Esophagus (tissue), 2 donors: ENCODE measurements around the gene CHMP1B. TPM values are rescaled to one million over a fixed set of nuclear protein-coding genes. Genes with fewer than 3 reads are reported as not detected.

ENCODE experiments used
- H3K27ac ChIP-seq, 2 donors: one replicate each; pipeline ENCODE4 v1.5.1; 2013; ENCODE audit warnings: low read depth in 2 of 2, mild to moderate bottlenecking in 2 of 2, inconsistent platforms in 1 of 2, low read length in 1 of 2, moderate library complexity in 1 of 2
- H3K27me3 ChIP-seq, 2 donors: one replicate each; pipeline ENCODE4 v1.6.1; 2013; ENCODE audit warnings: low read length in 2 of 2, control low read depth in 1 of 2, mild to moderate bottlenecking in 1 of 2; ENCODE audit not compliant: insufficient read depth in 2 of 2, control insufficient read depth in 1 of 2
- H3K36me3 ChIP-seq, 2 donors: one replicate each; pipeline ENCODE4 v1.6.1; 2013; ENCODE audit warnings: low read length in 1 of 2; ENCODE audit not compliant: control insufficient read depth in 2 of 2, insufficient read depth in 2 of 2
- H3K4me1 ChIP-seq, 2 donors: one replicate each; pipeline ENCODE4 v1.6.1; 2013; ENCODE audit warnings: low read length in 1 of 2; ENCODE audit not compliant: control insufficient read depth in 2 of 2, insufficient read depth in 2 of 2
- H3K4me3 ChIP-seq, 2 donors: one replicate each; pipeline ENCODE4 v1.5.1; 2013; ENCODE audit warnings: low read length in 2 of 2, mild to moderate bottlenecking in 2 of 2, low read depth in 1 of 2, moderate library complexity in 1 of 2
- H3K9me3 ChIP-seq, 2 donors: one replicate each; pipeline ENCODE4 v1.6.1; 2013; ENCODE audit warnings: mild to moderate bottlenecking in 2 of 2, low read depth in 1 of 2, low read length in 1 of 2, moderate library complexity in 1 of 2; ENCODE audit not compliant: control insufficient read depth in 2 of 2, insufficient read depth in 1 of 2
- WGBS, 2 donors: extraction: QIAGEN DNeasy Blood & Tissue Kit; methylation state at CpG; one replicate each; pipeline ENCODE4 v1.1.7; 2013; 5-methylcytosine and 5-hydroxymethylcytosine counted together
- polyA plus RNA-seq, 2 donors: library from polyadenylated mRNA; stranded (reverse); fragments of 200-250 nt; gene quantifications; one replicate each; pipeline ENCODE4 v1.2.3, GENCODE V29; 2013
- donor health status: healthy with polysubstance abuse.
- donor health status: Bipolar disorder and iron deficiency.

CHMP1B gene
- polyA plus RNA-seq, 2 donors, result 26.8 to 31.5 TPM

- H3K27me3 ChIP-seq, result no peaks in the 10 kb centered on the region
- H3K9me3 ChIP-seq, result no peaks in the 10 kb centered on the region
- WGBS, 2 donors, result 82 to 85% methylated on average over 19 to 20 of the region's 20 CpGs
- H3K36me3 ChIP-seq, result no peaks in the 10 kb centered on the region
- no peak overlapping the region for H3K27ac ChIP-seq
- peaks cover 7 to 16% of the 10 kb centered on the region in 2 donors for H3K4me1 ChIP-seq
- no peak overlapping the region for H3K4me3 ChIP-seq
Measured at GRCh38 chr18:11861583-11862288, 10.5 kb downstream of the CHMP1B start.

GRCh38 chr18:11862468-11863137 lies 11.4 kb downstream of the CHMP1B start:
- H3K27me3 ChIP-seq, result no peaks in the 10 kb centered on the region
- 82 to 85% methylated on average over 6 of the region's 6 CpGs for WGBS, 2 donors
- H3K9me3 ChIP-seq, result no peaks in the 10 kb centered on the region
- no peaks in the 10 kb centered on the region for H3K36me3 ChIP-seq
- H3K4me3 ChIP-seq, result no peak overlapping the region
- H3K27ac ChIP-seq, result no peak overlapping the region
- H3K4me1 ChIP-seq, result peaks cover 7 to 12% of the 10 kb centered on the region in 2 donors

- no peaks in the 10 kb centered on the region for H3K9me3 ChIP-seq
- 66 to 69% methylated on average over 2 of the region's 2 CpGs for WGBS, 2 donors
- H3K27ac ChIP-seq, result no peak overlapping the region
- no peaks in the 10 kb centered on the region for H3K27me3 ChIP-seq
- no peaks in the 10 kb centered on the region for H3K36me3 ChIP-seq
- peaks cover 3 to 8% of the 10 kb centered on the region in 2 donors for H3K4me1 ChIP-seq
- no peak overlapping the region for H3K4me3 ChIP-seq
Measured at GRCh38 chr18:11864471-11864870, 13.3 kb downstream of the CHMP1B start.

DNA sequence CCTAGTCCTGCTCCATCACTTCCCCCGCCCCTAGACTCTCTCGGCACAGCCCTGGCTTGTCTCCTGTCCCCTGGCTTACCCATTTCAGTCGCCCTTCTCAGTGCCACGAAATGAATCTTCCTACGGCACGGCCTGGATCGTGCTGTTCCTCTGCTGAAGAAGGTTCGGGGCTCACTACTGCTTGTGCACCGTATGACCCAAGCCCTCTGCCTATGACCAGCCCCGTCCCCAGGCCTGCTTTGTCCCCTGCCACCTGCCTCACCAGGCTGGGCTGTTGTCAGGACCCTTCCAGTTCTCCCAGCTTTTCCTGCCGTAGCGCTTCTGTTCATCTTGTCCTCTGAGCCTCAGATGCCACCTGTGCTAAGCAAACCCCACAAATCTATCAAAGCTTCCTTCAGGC lies 13.9 kb downstream of the CHMP1B start:
- WGBS, 2 donors, result 89 to 91% methylated on average over 12 of the region's 12 CpGs
- Histone ChIP-seq H3K4me1 (peaks cover 1 to 4% of the 10 kb centered on the region in 2 donors), H3K9me3 (no peaks in the 10 kb centered on the region), H3K36me3 (no peaks in the 10 kb centered on the region), H3K27me3 (no peaks in the 10 kb centered on the region), H3K27ac (no peak overlapping the region), H3K4me3 (no peak overlapping the region)

DNA sequence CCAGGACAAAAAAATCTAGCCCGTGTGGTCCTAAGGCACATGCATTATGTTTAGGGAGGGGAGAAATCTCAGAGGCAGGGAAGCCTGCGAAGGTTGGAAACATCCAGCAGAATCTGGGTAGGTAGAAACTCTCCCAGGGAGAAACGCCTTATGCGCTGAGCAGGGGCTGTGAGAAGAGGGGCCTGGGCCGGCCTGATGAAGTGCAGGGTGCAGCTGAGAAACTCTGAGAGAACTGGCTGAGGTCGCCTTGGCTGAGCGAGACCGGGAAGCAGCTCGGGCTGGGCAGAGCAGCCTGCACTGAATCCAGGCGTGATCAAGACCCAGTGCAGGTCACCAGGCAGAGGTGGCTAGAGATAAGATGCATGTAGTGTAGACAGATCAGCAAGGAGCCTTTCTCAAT lies 15.1 kb downstream of the CHMP1B start:
- Histone ChIP-seq H3K36me3 (no peaks in the 10 kb centered on the region), H3K27ac (no peak overlapping the region), H3K27me3 (no peaks in the 10 kb centered on the region), H3K9me3 (no peaks in the 10 kb centered on the region), H3K4me3 (no peak overlapping the region), H3K4me1 (no peaks in the 10 kb centered on the region)
- WGBS, 2 donors, result 74 to 84% methylated on average over 10 of the region's 10 CpGs

DNA sequence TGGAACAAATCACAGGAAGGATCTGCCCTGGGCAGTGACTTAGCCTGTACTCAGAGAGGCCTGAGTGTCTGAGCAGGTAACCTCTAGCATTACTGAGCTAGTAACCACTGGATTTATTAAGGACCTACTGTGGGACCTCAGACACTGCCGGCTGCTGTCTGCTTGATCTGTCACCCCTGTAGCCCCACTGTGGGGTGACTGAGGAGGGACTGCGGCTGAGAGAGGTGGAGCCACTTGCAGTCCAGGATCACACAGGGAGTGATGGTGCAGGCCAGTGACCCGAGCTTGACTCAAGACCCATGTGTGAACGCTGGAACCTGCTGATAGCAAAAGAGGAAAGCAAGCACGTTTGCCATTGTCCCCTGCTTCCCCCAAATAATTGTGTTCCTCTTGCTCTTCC lies 15.6 kb downstream of the CHMP1B start:
- no peak overlapping the region for H3K27ac ChIP-seq
- H3K27me3 ChIP-seq, result no peaks in the 10 kb centered on the region
- H3K36me3 ChIP-seq, result no peaks in the 10 kb centered on the region
- H3K4me3 ChIP-seq, result no peak overlapping the region
- no peaks in the 10 kb centered on the region for H3K4me1 ChIP-seq
- 69 to 71% methylated on average over 5 of the region's 5 CpGs for WGBS, 2 donors
- H3K9me3 ChIP-seq, result no peaks in the 10 kb centered on the region

DNA sequence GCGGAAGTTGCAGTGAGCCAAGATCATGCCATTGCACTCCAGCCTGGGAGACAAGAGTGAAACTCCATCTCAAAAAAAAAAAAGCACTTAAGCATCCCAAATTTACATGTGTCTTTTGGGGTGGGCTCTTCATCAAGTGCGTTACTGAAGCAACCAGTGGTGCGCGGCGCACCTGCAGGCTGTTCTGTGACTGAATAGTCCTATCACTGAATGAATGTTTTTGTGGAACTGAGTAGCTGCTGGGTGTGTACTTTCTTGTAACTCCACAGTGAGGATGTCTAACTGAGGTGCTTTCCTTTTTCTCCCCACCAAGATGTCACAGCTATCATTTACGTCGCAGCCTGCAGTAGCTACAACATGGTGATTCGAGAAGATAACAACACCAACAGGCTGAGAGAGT lies 17.0 kb downstream of the CHMP1B start:
- WGBS, 2 donors, result 97 to 99% methylated on average over 8 of the region's 8 CpGs
- no peaks in the 10 kb centered on the region for H3K27me3 ChIP-seq

DNA sequence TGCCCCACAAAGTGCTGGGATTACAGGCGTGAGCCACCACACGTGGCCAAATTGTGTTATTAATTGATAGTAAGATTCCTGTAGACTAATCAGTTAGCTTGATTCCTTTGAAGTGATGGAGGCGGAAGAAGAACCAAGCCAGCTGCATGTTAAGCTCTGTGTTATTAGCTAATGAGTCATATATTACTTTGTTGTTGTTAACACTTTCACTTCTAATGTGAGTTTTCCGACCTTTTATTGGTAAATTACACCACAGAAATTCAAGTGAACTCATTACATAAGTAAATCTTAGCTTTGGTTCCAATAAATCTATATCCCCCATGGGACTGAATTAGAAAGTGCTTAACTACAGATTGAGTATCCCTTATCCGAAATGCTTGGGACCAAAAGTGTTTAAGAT lies 20.3 kb downstream of the CHMP1B start:
- Histone ChIP-seq H3K27me3 (no peaks in the 10 kb centered on the region), H3K9me3 (no peaks in the 10 kb centered on the region), H3K4me1 (no peaks in the 10 kb centered on the region), H3K27ac (no peak overlapping the region), H3K4me3 (no peak overlapping the region), H3K36me3 (peaks cover 0 to 3% of the 10 kb centered on the region in 2 donors)
- WGBS, 2 donors, result 32 to 40% methylated on average over 5 of the region's 5 CpGs

More for the DNA sequence above, 17.0 kb downstream of the CHMP1B start:
- H3K36me3 ChIP-seq, result peaks cover 0 to 3% of the 10 kb centered on the region in 2 donors
- H3K27ac ChIP-seq, result no peak overlapping the region
- H3K9me3 ChIP-seq, result no peaks in the 10 kb centered on the region
- H3K4me3 ChIP-seq, result no peak overlapping the region
- no peaks in the 10 kb centered on the region for H3K4me1 ChIP-seq

GRCh38 chr18:11872479-11873136 lies 21.4 kb downstream of the CHMP1B start:
- no peak overlapping the region for H3K4me3 ChIP-seq
- H3K4me1 ChIP-seq, result no peaks in the 10 kb centered on the region
- peaks cover 0 to 5% of the 10 kb centered on the region in 2 donors for H3K36me3 ChIP-seq
- H3K27me3 ChIP-seq, result no peaks in the 10 kb centered on the region
- H3K9me3 ChIP-seq, result no peaks in the 10 kb centered on the region
- WGBS, 2 donors, result 54 to 62% methylated on average over 13 of the region's 13 CpGs
- H3K27ac ChIP-seq, result no peak overlapping the region
